Brain pericyte (primary cell): ENCODE results near the gene AMY1B.
"Not testable (repeated sequence)": the region's sequence is repeated elsewhere in the genome, so short reads cannot be mapped to it uniquely, and the experiment has no call there.

Source experiments
- DNase-seq: peaks from one replicate; pipeline ENCODE4 v3.0.0-alpha.2; 2012; ENCODE audit warnings: low read depth, low spot score

Gene AMY1B

GRCh38 chr1:103696110-103696509, at the start of gene AMY1B:
TSS of gene AMY1B (minus strand) at chr1:103696210. CDS start at chr1:103695639, 571 bp downstream.
- DNase-seq, result not testable (repeated sequence)

GRCh38 chr1:103745040-103745439, 49.0 kb upstream of the AMY1B start:
- not testable (repeated sequence) for DNase-seq

GRCh38 chr1:103744449-103744848, 48.4 kb upstream of the AMY1B start:
- not testable (repeated sequence) for DNase-seq

DNA sequence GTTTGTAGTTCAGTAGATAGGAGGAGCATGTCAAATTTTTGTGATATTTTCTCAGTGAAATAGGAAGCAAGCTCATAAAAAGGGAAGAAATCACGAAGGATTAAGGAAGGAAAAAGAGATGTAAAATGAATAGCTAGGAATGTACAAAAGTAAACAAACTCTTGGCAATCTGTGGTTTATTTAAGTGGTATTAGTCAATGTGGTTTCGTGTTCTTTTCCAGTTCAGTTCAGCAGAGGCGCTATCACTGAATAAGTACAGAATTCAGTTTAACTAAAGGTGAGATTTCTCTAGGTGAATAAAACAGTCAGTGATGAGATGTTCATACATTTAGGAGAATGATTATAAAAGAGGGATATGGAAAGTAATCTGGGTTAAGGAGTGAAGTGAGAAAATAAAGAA, 42.0 kb upstream of the AMY1B start:
- not testable (repeated sequence) for DNase-seq

- not testable (repeated sequence) for DNase-seq
Measured at GRCh38 chr1:103735334-103735733, 39.3 kb upstream of the AMY1B start.

- not testable (repeated sequence) for DNase-seq
Measured at GRCh38 chr1:103721473-103721872, 25.5 kb upstream of the AMY1B start.

GRCh38 chr1:103717404-103717803, 21.4 kb upstream of the AMY1B start:
- DNase-seq, result not testable (repeated sequence)

GRCh38 chr1:103710381-103710780, 14.4 kb upstream of the AMY1B start:
- not testable (repeated sequence) for DNase-seq

DNA sequence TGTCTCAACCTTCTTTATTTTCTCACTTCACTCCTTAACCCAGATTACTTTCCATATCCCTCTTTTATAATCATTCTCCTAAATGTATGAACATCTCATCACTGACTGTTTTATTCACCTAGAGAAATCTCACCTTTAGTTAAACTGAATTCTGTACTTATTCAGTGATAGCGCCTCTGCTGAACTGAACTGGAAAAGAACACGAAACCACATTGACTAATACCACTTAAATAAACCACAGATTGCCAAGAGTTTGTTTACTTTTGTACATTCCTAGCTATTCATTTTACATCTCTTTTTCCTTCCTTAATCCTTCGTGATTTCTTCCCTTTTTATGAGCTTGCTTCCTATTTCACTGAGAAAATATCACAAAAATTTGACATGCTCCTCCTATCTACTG, 11.7 kb upstream of the AMY1B start:
- DNase-seq, result not testable (repeated sequence)

GRCh38 chr1:103701256-103701655, 5.2 kb upstream of the AMY1B start:
- DNase-seq, result not testable (repeated sequence)

GRCh38 chr1:103700669-103701068, 4.7 kb upstream of the AMY1B start:
- not testable (repeated sequence) for DNase-seq

- DNase-seq, result not testable (repeated sequence)
Measured at GRCh38 chr1:103697430-103697829, 1.4 kb upstream of the AMY1B start.

DNA sequence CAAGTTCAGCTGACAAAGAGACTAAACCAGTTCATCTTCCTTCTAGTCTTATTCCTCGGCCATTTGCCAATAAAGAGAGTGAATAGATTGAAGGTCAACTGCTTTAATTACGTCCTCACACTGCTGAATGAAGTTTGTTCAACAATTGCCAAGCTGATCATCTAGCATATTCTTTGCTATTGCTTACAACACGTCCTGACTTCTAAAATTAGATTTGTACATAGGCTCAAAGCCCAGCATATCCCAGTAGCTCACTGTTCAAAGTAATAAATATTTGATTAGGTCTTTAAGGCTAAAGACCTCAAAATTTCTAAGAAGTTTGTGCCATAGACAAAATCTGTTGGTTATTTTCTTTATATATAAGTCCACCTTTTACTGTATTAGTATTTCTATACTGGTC, 19.7 kb downstream of the AMY1B start:
- not testable (repeated sequence) for DNase-seq

DNA sequence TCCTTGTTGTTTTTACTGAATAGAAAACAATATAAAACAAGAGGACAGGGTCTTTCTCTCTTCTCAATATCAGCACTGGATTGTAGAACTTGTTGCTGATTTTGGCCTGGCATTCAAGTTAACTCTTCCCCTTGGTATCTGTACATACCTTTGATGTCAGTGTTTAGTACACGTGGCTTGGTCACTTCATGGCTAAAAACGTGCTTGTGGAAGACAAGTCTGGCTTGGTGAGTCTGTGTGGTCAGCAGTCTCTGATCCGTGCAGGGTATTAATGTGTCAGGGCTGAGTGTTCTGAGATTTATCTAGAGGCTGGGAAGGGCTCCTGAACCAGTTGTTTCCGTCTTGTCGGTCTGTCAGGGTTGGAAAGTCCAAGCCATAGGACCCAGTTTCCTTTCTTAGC, 40.5 kb downstream of the AMY1B start, which contains the start of gene AMY1A:
TSS of gene AMY1A (plus strand) at position 301 of the 400 bp plus-strand sequence. CDS start 571 bp downstream, outside the sequence.
- DNase-seq, result not testable (repeated sequence)

DNA sequence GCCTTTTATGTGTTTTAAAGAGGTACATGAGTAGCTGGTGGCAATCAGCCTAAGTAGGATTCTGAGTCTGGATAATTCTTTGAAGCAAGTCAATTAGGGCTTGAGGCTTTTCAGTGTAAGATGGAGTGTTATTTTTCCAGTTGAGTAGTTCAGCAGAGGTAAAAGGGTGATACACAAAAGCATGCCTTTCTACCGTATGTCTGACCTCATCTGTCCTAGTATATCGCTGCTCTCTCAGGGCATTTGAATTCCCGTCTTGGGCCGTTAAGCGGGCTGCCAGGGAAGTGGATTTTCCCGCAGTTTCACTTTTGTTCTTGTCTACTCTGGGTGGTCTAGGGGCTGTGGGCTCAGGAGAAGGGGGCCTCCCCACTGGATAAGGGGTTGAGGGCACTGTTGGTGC, 41.9 kb downstream of the AMY1B start:
- DNase-seq, result not testable (repeated sequence)

DNA sequence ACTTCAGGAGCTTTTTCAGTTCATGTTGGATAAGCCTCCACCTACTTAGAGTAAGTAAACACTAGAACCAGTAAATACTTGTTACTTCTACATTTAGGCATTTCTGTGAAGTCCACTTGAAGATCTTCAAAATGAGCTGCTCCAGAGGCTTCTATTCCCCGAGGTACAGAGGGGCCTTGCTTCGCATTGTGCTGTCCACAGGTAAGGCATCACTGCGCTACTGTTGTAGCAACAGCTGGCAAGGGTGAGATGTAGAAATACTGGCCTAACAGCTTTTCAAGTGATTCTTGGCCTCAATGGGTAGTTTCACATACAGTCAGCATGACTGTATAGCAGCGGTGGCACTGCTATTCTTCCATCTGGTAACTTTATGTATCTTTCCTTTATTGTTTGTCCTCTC, 45.1 kb downstream of the AMY1B start:
- DNase-seq, result not testable (repeated sequence)

DNA sequence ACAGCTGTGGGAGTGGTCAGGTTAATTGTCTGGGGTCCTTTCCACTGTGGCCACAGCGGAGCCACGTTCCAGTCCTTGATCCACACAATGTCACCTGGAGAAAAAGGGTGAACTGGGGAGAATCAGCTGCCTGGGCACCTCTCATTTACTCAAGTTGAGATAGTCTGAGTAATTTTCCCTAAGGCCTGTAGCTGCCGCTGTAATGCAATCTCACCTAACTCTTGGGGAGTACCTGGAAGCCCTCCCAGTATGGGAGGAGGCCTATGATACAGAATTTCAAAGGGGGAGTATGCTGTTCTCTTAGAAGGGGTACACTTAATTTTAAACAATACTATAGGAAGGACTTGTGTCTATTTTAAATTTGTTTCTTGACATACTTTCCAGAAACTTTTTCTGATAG, 45.7 kb downstream of the AMY1B start:
- DNase-seq, result not testable (repeated sequence)

DNA sequence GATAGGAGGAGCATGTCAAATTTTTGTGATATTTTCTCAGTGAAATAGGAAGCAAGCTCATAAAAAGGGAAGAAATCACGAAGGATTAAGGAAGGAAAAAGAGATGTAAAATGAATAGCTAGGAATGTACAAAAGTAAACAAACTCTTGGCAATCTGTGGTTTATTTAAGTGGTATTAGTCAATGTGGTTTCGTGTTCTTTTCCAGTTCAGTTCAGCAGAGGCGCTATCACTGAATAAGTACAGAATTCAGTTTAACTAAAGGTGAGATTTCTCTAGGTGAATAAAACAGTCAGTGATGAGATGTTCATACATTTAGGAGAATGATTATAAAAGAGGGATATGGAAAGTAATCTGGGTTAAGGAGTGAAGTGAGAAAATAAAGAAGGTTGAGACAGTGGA, 52.1 kb downstream of the AMY1B start:
- DNase-seq, result not testable (repeated sequence)

DNA sequence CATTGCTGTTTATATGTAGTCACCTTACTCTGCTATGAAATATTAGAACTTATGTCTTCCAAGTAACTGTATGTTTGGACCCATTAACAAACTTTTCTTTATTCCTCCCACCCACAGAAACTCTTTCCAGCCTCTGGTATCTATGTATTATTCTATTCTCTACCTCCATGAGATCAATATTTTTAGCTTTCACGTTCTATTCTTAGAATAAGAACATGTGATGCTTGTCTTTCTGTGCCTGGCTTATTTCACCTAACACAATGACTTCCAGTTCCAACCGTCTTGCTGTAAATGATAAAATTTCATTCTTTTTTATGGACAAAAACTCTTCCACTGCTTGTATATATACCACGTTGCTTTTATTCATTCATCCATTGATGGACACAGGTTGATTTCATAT, 54.8 kb downstream of the AMY1B start:
- DNase-seq, result not testable (repeated sequence)
